GM18498 (cell line): ENCODE results near the gene PRDM10.

Experiments used
- ATAC-seq: cut with Tn5 transposase; IDR thresholded peaks from one replicate; pipeline ENCODE4 v1.9.1; 2021; ENCODE audit warnings: mild to moderate bottlenecking, moderate library complexity; ENCODE audit not compliant: unreplicated experiment

The PRDM10 gene

DNA sequence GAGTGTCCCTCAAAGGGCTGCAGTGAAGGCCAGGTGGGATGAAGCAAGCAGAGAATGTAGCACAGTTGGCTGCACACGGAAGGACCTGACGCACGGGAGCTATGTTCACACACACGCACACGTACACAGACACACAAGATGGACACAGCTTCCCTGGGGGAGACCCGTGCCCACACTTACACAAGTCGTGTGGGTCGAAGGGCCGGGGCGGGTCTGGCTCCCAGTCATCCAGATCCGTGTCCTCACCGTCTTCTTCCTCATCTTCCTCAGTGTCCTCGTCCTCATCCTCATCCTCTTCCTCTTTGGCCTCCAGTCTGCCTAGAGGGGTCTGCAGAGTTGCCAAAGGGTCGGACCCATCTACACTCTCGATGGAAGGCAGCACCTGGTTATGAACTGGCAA, 55.7 kb downstream of the PRDM10 start:
- no peak for ATAC-seq

DNA sequence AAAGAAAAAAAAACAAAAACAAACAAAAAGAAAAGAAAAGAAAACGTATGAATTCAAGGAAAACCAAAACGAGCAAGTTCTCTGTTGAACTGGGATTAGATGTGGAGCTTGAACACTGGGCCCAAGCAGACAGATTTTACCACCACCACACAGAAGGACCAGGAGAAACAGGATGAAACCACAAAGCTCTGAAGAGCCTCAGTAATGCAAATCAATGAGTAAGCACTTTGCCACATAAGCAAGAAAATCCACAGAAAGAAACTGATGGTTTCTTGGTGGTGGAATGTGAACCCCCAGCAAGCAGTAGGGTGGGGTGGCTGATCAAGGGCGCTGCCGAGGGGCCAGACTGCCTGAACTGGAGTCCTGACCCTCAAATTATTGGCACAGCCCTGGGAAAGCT, 56.4 kb downstream of the PRDM10 start:
- ATAC-seq, result no peak

DNA sequence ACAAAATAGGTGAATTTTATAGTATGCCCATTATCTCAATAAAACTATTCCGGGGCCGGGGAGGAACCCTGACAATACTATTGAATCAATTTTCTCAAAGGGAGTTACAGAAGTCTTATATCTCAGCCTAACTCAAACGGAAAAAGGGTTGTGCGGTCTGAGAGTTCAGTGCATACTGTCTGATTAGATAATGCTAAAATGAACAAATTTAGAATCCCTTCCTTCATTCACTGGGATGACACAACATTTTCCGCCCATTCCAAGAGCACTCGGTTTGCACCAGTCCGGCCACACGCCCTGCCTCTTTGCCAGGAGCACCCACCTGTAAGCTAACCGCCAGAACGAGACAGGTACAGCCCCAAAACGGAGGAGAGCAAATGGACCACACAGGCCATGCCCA, 57.3 kb downstream of the PRDM10 start:
- ATAC-seq, result no peak

DNA sequence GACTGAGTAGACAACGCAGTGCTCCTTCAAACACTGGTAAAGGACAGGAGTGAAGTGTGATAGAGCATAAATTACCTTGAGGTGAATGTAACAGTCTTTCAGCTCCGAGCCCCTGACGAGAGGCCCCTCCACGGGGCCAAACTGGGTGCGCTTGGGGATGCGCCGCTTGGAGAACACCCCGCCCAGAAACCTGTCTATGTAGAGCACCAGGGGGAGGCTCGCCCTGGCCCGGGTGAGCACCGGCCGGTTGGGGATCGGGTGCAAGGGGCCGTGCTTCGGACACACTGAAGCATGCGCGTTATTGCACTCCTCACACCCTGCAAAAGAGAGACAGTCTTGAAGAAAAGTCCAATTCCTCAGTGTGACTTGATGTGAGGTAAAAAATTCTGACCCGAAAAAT, 57.9 kb downstream of the PRDM10 start:
- no peak for ATAC-seq

DNA sequence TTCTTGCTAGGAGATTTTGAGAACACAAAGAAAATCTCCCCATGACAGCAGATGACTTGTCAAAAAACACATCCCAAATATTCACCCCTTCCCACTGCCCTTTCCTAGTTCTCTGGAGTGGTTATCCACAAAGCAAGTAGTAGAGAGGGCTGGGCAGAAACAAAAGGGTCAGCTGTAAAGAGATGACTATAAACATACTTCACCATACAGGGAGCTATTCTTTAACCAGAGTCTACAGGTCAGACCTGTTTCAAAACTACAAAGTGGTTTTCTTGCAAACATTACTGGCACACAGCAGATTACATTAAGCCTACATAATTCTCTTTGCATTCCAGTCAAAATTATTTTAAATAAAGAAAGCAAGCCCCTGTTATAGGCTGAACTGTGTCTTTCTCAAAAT, 59.6 kb downstream of the PRDM10 start:
- no peak for ATAC-seq

DNA sequence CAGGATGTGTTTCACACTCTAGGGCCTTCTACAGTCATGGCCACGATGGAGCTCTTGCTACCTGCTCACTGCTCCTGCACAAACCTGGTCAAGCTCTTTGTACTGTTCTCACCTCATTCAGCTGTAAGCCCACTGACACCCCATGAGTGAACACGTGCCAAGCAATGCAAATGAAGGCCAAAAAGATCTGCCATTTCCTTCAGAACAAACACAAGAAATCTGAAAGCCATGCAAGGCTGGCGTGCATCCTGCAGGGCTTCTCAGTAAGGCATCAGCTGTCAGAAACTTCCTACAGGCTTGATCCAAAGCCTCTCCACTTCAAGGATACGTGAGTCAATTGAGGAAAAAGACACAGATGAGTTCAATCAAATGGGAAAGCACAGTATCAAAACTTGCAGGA, 63.1 kb downstream of the PRDM10 start:
- ATAC-seq, result no peak

DNA sequence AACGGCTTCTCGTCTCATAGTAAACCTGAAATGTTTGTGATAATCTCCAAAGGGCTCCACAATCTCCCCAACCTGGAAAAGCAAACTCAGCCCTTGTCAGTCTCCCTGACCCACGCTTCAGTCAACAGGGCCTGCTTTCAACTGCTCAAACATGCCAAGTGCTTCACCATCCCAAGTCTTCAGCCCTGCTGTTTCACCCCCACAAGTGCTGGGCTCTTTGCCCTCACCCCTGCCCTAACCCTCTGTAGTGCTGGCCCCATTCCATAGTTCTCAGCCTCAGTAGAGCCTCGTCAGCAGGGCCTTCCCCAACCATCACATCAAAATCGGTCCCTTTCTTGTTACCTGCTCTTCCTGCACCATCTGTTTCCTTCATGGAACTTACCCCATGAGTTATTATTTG, 63.9 kb downstream of the PRDM10 start:
- ATAC-seq, result no peak

DNA sequence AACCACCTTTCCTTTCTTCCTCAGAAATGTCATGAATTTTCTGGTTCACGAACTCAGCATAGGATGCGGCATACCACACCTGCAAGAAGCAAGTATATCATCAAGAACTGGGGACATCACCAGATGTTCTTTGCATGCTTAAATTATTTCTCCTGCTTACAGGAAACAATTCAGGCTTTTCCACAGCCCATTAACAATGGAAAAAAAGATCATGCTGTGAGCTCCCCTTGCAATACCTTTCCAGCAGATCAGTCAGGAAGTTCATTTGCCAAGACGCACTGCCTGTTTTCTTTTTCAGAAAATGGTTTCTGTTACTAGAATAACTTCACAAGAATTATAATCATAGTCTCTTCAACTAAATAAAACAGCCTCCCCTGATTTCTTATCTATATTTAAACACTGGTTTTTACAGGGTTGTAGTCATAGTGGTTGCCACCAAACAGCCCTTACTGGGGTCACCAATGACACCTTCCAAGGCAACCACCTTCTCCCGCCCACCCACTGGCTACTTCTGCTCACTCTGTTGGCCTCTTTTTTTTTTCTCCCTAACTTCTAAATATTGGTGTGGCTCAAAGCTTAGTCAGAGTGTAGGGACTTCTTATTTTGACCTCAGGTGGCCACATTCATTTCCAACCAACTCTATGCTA, 64.9 kb downstream of the PRDM10 start:
- no peak for ATAC-seq

DNA sequence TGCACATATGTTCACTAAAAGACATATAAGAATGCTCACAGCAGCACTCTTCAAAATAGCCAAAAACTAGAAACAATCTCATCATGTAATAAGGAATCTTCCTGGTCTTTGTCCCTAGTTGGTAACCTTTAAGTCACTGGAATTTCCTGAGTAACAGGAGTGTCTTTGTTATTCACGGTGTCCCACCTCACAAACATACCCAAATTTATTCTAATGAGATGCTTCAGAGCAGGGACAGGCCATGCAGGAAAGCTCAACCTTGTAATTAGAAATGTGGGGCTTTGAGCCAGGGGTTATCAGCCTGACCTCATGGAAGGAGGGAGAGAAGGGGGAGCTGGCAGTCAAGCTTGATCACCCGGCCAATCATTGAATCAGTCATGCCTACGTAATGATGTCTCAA, 66.9 kb downstream of the PRDM10 start:
- no peak for ATAC-seq

DNA sequence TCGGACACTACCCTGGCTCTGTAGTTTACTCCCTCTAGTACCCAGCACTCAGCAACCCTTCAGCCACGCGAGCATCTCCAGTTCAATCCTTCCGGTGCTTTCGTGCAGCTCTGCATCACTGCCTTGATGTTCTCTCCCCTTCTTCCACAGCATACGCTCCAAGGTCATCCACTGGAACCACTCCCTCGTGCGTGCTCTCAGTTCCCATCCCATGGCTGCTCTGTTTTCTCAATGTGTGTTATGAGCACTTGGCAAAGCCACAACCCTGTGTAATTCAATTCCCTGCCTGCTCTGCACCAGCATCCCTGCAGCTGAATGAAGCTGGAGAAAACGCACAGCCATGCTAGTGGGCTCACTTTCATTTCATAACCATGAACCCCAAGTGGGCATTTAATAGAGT, 68.7 kb downstream of the PRDM10 start:
- no peak for ATAC-seq

DNA sequence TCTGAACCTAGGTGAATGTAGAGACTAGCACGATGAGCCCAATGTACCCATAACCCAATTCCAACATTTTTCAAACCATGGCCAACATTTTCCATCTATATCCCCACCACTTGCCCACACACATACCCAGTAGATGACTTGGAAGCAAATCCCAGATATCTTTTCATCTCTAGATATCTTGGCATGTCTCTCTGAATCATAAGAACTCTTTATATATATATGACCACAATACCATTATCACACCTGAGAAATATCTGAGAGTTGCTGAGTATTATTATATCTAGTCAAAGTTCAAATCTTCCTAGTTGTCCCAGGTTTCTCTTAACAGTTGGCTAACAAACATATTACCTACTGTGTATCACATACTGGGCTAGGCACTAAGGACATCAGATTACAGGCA, 69.4 kb downstream of the PRDM10 start:
- no peak for ATAC-seq

DNA sequence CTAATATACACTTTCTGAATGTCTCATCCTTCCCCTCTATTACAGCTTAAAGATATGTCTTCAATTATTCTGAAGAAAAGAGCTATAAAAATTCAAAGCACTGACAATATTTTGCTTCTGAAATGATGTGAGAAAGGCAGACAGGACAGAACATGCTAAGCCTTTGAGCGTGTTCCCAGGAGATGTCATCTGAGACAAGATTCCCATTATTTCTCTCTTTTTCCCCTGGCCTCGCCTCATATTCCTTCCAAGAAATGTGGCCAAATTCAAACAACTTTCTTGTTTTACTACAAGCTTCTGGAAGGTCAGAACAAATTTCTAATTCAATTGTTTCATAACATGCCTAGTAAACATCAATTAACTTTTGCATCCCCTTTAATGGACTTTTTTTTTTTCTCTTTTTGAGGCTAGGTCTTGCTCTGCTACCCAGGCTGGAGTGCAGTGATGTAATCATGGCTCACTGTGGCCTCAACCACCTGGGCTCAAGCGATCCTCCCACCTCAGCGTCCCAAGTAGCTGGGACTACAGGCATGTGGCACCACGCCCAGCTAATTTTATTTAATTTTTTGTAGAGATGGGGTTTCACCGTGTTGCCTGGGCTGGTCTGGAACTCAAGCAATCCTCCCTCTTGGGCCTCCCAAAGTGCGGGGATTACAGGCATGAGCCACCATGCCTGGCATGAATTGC, 70.1 kb downstream of the PRDM10 start:
- ATAC-seq, result no peak

DNA sequence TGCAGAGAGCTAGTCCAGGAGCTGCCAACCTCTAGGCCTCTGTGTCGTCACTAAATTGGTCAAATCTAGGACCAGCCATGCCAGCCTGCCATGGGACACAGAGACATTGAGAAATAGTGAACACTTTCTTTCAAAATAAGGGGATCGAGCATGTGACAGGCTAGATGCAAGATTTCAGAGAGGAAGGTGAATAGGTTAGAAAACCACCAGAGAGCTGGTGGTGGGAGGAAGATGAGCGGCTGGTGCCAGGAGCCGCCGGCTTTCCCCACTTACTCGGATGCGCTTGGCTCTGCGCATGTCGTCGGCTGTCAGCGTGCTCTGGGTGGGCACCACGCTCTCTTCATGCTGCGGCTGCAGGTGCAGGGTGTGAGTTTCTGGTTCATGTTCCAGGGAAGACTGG, 71.9 kb downstream of the PRDM10 start:
- no peak for ATAC-seq

DNA sequence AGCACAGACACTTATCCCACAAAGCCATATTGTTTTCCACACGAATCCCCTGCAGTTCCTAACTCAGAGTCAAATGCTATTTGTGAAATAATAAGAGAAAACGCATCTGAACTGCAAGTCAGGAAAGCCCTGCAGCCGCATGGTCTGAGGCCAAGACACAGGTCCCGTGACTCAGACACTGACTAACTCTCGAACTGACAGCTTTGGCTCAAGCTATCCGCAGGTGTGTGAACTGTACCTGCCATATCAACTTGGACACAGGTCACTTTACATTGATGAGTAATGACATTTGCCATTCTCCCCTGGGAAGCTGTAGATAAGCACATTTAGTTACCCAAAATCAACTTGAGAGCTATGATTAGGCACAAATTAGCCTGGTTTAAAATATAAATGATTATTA, 72.3 kb downstream of the PRDM10 start:
- ATAC-seq, result no peak

DNA sequence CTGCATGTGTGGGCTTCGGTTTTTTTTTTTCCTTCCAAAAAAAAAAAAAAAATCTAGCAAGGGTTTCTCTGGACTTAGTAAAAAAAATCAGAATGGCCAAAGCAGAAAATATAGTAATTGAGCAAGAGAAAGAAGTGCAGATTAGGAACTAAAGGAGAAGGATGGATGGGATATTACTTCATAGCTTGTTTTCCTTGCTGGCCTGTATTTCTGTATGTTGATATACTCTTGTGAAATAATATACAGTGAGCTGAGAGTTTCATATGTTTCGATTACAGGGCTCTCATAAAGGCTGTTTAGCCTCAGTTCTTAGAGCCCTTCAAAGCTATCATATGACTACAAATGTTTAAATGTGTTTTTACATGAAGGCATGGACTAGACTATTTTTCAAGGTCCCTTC, 72.9 kb downstream of the PRDM10 start:
- ATAC-seq, result no peak

DNA sequence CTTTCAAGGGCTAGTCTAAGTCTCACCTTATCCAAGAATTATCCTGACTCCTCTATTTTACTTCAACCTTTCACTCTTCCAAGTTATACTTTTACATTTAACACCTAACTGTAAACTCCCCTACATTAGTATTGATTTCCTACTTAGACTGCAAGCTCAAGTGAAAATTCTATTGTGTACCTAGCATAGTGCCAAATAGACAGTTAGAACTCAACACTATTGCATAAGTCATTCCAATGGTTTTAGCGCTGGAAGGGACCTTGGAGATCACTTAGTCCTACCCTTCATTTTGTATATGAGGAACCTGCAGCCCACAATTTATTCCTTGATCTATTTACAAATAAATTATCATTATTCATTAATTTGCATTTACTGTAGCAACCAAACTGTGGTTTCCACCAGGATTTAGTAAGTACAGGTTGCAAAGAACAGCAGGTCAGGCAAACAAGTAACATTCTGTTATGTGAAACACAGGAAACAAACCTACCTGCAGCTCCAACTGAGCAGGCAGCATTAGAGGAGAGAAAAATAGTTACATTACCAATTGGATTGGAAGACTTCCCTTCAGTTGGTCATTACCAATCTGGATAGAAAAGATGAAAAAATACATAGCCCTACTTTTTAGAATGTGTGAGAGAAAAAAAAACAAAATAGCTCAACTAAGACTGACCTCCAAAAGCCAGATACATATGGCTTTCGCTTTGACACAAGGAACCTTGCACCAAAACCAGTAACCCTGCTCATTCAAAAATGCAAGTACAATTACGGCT, 73.5 kb downstream of the PRDM10 start:
- no peak for ATAC-seq

DNA sequence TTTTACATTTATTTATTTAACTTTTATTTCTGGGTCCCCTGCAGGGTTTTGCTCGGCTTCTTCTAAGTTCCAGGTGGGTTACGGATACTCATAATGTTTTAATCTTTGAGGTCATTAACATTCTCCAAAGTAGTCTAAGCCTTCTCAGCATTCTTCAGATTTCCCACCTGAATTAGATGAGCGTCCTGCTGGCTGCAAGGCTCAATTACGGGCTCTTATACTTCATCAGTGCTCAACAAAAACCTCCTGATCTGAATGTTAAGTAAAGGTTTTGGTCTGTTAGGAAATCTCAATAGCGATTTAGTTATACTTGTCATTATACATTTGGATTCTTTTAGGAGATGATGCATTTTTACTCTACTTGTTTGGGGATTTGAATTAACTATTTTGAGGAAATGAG, 80.0 kb downstream of the PRDM10 start:
- ATAC-seq, result no peak

DNA sequence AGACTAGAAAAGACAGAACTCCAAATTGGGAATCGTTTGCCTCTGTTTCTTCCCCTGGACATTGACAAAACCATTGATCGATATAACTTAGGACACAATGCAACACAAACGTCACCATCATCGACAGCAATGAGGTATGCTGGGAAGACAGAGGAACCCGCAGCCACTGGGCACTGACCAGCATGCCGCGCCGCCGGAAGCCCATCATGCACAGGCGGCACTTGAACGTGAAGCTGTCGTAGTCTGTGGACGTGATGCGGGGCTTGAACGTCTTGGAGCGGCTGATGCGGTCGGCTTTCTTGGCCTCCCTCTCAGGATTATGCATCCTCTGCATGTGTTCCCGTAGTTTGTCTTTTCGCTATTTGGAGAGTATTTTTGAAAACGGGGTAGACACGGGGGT, 84.3 kb downstream of the PRDM10 start:
- ATAC-seq, result no peak

DNA sequence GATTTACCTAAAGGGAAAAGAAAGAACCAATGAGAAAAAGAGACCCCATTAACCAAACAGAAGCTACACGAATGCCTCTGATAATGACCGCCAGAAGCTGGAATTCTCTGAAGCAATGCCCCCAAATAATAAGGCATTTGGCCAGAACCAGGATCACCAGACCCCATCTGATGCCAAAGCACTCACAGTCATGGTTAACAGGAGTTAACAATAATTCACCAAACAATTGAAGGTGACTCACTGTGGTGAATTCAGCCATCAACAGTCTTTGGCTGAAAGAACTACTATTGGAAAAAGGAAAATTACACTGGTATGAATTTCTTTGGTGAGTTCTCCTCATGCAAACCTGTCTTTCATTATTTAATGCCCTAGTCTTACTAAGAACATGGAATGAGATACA, 85.4 kb downstream of the PRDM10 start:
- no peak for ATAC-seq

DNA sequence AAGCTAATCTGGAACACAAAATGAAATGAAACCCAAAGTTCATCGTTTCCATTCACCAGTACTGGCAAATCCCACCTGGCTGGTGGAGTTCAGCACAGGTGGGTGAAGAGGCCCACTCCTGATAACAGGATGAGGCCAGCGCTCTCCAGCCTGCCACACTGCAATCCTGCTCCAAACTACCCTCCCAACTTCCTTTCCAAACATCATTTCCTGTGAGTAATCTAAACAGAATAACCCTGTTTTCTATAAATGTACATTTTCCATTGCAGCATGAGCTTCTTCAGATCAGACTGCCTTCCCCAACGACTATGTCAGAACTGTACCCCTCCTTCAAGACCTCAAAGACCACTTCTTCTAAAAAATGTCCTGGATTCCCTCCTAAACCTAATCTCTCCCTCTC, 91.3 kb downstream of the PRDM10 start:
- ATAC-seq, result no peak

DNA sequence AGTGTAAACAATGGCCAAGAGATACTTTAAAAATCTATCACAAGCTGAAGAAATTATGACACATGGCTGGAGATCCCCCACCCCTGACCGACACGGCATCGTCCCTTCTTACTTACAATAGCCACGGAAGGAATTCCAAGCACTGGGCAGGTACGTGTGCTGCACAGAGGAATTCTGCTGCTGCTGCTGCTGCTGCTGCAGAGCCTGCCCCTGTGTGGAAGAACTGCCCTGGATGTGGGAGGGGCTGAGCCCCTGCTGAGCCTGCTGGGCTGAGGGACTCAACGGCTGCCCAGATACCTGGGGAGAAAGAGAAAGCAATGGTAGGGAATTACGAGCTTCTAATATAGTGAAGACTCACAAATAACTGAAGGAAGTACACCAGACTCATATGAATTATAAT, 92.3 kb downstream of the PRDM10 start:
- ATAC-seq, result no peak

DNA sequence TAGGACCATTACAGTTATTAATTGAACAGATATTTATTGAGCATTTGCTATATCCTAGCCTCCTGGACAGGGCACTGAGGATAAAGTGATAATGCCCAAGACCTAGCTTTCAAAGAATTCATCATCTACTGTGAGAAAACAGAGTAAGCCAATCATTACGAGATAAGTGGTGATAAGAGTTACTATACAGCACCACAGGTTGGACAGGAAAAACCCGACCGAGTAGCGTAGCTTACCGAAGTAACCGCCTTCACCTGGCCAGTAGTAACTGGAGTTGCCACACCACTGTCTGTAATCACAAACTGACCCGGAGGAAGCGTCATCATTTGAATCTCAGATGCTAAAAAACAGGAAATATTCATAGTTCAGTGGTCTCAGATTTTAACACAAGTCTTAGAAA, 97.2 kb downstream of the PRDM10 start:
- no peak for ATAC-seq
